Daoy (cell line): ENCODE data around the gene P2RX7. TPM values are rescaled to one million over a fixed set of nuclear protein-coding genes. Genes with fewer than 3 reads are reported as not detected.
"Not testable (repeated sequence)": the region's sequence is repeated elsewhere in the genome, so short reads cannot be mapped to it uniquely, and the experiment has no call there.

ENCODE experiments used
- DNase-seq: peaks from one replicate; pipeline ENCODE4 v3.0.0-alpha.2; 2015; ENCODE audit warnings: low read depth
- total RNA-seq: library from RNA; depleted of rRNA; stranded (reverse); fragments of >200 nt; shearing (Covaris generic); gene quantifications from 2 replicates; pipeline ENCODE4 v1.2.3, GENCODE V29; 2014

Gene P2RX7
- total RNA-seq, 1 experiment from 2014 or later = 0.57 TPM

- DNase-seq = no peak
These were observed 2.6 kb downstream of the P2RX7 start for GRCh38 chr12:121135320-121135719.

GRCh38 chr12:121137512-121137911, 4.8 kb downstream of the P2RX7 start:
- DNase-seq = no peak

- DNase-seq = no peak
These were observed 5.6 kb downstream of the P2RX7 start for GRCh38 chr12:121138284-121138683.

- DNase-seq = no peak
These were observed 6.6 kb downstream of the P2RX7 start for GRCh38 chr12:121139286-121139685.

GRCh38 chr12:121142171-121142950, 9.7 kb downstream of the P2RX7 start:
- DNase-seq = no peak

- DNase-seq = no peak
These were observed 11.8 kb downstream of the P2RX7 start for GRCh38 chr12:121144416-121144914.

- peak; percentile 45 for DNase-seq
These were observed 12.5 kb downstream of the P2RX7 start for GRCh38 chr12:121145221-121145620.

GRCh38 chr12:121149289-121149688, 16.6 kb downstream of the P2RX7 start:
- DNase-seq = not testable (repeated sequence)

GRCh38 chr12:121154793-121155375, 22.2 kb downstream of the P2RX7 start:
- no peak for DNase-seq

- DNase-seq = no peak
These were observed 23.7 kb downstream of the P2RX7 start for GRCh38 chr12:121156365-121156764.

GRCh38 chr12:121158085-121158484, 25.4 kb downstream of the P2RX7 start:
- no peak for DNase-seq

- not testable (repeated sequence) for DNase-seq
These were observed 26.2 kb downstream of the P2RX7 start for GRCh38 chr12:121158728-121159351.

- DNase-seq = no peak
These were observed 27.0 kb downstream of the P2RX7 start for GRCh38 chr12:121159467-121160307.

GRCh38 chr12:121162384-121162783, 29.7 kb downstream of the P2RX7 start:
- DNase-seq = no peak

- no peak for DNase-seq
These were observed 30.3 kb downstream of the P2RX7 start for GRCh38 chr12:121162985-121163384.

- DNase-seq = not testable (repeated sequence)
These were observed 32.2 kb downstream of the P2RX7 start for GRCh38 chr12:121164839-121165238.

GRCh38 chr12:121165316-121165715, 32.6 kb downstream of the P2RX7 start:
- peak; percentile 85 for DNase-seq

- no peak for DNase-seq
These were observed 33.7 kb downstream of the P2RX7 start for GRCh38 chr12:121166356-121166755.

- no peak for DNase-seq
These were observed 34.6 kb downstream of the P2RX7 start for GRCh38 chr12:121167232-121167820.

GRCh38 chr12:121167951-121168350, 35.3 kb downstream of the P2RX7 start:
- DNase-seq = no peak

- no peak for DNase-seq
These were observed 37.5 kb downstream of the P2RX7 start for GRCh38 chr12:121170151-121170550.
